ENCODE measurements around the gene BTBD7. TPM values are rescaled to one million over a fixed set of nuclear protein-coding genes. Genes with fewer than 3 reads are reported as not detected.

Gene BTBD7
- total and polyA plus RNA-seq, 2 experiments from 2014 or later = 14.8 to 25.8 TPM

- Histone ChIP-seq H3K9me2 (replicated peaks; ENCODE audit: insufficient read depth) (no peaks in the 10 kb centered on the region), H3K36me3 (replicated peaks; ENCODE audit: insufficient read depth, low read depth) (peaks cover 3% of the 10 kb centered on the region)
Observed at GRCh38 chr14:93219103-93219726, 113.6 kb downstream of the BTBD7 start.

GRCh38 chr14:93214598-93214997 is 118.2 kb downstream of the BTBD7 start:
- no peak for TF ChIP-seq CTCF (IDR thresholded peaks at IDR 0.05; ENCODE audit: poor library complexity)
- TF ChIP-seq EZH2phosphoT487 (IDR thresholded peaks at IDR 0.05; ENCODE audit: low read depth, severe bottlenecking, unreplicated experiment) = no peak
- TF ChIP-seq EZH2 (IDR thresholded peaks at IDR 0.05; ENCODE audit: borderline replicate concordance) = no peak
- peaks cover 7% of the 10 kb centered on the region for H3K36me3 ChIP-seq (replicated peaks; ENCODE audit: insufficient read depth, low read depth)
- WGBS (ENCODE audit: low lambda C conversion rate, missing lambda C conversion rate) = 89% methylated on average over 2 of the region's 2 CpGs

More at GRCh38 chr14:93219103-93219726, 113.6 kb downstream of the BTBD7 start:
- Histone ChIP-seq H3K79me2 (no peaks in the 10 kb centered on the region), H3K9me3 (ENCODE audit: low read depth) (no peaks in the 10 kb centered on the region), H3K4me2 (no peak overlapping the region), H4K20me1 (ENCODE audit: insufficient read depth, poor library complexity, severe bottlenecking) (no peaks in the 10 kb centered on the region), H3K27ac (no peak overlapping the region), H2AFZ (no peak overlapping the region), H3K4me1 (ENCODE audit: insufficient read depth) (peaks cover 6% of the 10 kb centered on the region), H3K27me3 (no peaks in the 10 kb centered on the region), H3K4me3 (no peak overlapping the region)
- TF ChIP-seq CTCF (IDR thresholded peaks at IDR 0.05; ENCODE audit: poor library complexity) (peak; percentile 58), EZH2 (IDR thresholded peaks at IDR 0.05; ENCODE audit: borderline replicate concordance) (no peak)
- peak; percentile 81 for DNase-seq (ENCODE audit: low spot score)
- 65% methylated on average over 3 of the region's 3 CpGs for WGBS (ENCODE audit: low lambda C conversion rate, missing lambda C conversion rate)

GRCh38 chr14:93212432-93212831 is 120.4 kb downstream of the BTBD7 start:
- Histone ChIP-seq H3K27me3 (no peaks in the 10 kb centered on the region), H3K9me2 (replicated peaks; ENCODE audit: insufficient read depth) (no peaks in the 10 kb centered on the region), H3K4me1 (ENCODE audit: insufficient read depth) (peaks cover 15% of the 10 kb centered on the region), H3K4me3 (no peak overlapping the region), H3K27ac (no peak overlapping the region), H3K4me2 (no peak overlapping the region), H2AFZ (no peak overlapping the region), H3K79me2 (peaks cover 25% of the 10 kb centered on the region), H3K9me3 (ENCODE audit: low read depth) (no peaks in the 10 kb centered on the region), H4K20me1 (ENCODE audit: insufficient read depth, poor library complexity, severe bottlenecking) (no peaks in the 10 kb centered on the region), H3K36me3 (replicated peaks; ENCODE audit: insufficient read depth, low read depth) (peaks cover 7% of the 10 kb centered on the region)
- DNase-seq (ENCODE audit: low spot score) = no peak
- WGBS (ENCODE audit: low lambda C conversion rate, missing lambda C conversion rate) = 95% methylated on average over 3 of the region's 3 CpGs
- TF ChIP-seq EZH2 (IDR thresholded peaks at IDR 0.05; ENCODE audit: borderline replicate concordance) (no peak), EZH2phosphoT487 (IDR thresholded peaks at IDR 0.05; ENCODE audit: low read depth, severe bottlenecking, unreplicated experiment) (no peak), CTCF (IDR thresholded peaks at IDR 0.05; ENCODE audit: poor library complexity) (no peak)

More at GRCh38 chr14:93214598-93214997, 118.2 kb downstream of the BTBD7 start:
- Histone ChIP-seq H4K20me1 (ENCODE audit: insufficient read depth, poor library complexity, severe bottlenecking) (no peaks in the 10 kb centered on the region), H3K79me2 (peaks cover 11% of the 10 kb centered on the region), H3K4me1 (ENCODE audit: insufficient read depth) (peaks cover 6% of the 10 kb centered on the region), H3K9me3 (ENCODE audit: low read depth) (no peaks in the 10 kb centered on the region), H3K27ac (no peak overlapping the region), H2AFZ (no peak overlapping the region), H3K9me2 (replicated peaks; ENCODE audit: insufficient read depth) (no peaks in the 10 kb centered on the region), H3K4me3 (no peak overlapping the region), H3K27me3 (no peaks in the 10 kb centered on the region), H3K4me2 (no peak overlapping the region)
- DNase-seq (ENCODE audit: low spot score) = no peak
